GM12891 (cell line): ENCODE data around the gene DDC.

Experiments used
- PAX5 ChIP-seq: IDR thresholded peaks from 2 replicates; pipeline ENCODE4 v1.6.1; 2011; ENCODE audit warnings: low read length, moderate library complexity, mild to moderate bottlenecking; ENCODE audit not compliant: insufficient read depth, severe bottlenecking
- POLR2A ChIP-seq: IDR thresholded peaks from 2 replicates; pipeline ENCODE4 v1.6.1; 2011; ENCODE audit warnings: low read depth, low read length, control low read depth
- POLR2AphosphoS5 ChIP-seq: IDR thresholded peaks from 2 replicates; pipeline ENCODE4 v1.6.1; 2011; ENCODE audit warnings: low read depth, low read length, control low read depth
- SPI1 ChIP-seq: IDR thresholded peaks from 2 replicates; pipeline ENCODE4 v1.6.1; 2011; ENCODE audit warnings: low read depth, low read length, control low read depth
- TAF1 ChIP-seq: IDR thresholded peaks from 2 replicates; pipeline ENCODE4 v1.6.1; 2011; ENCODE audit warnings: low read depth, low read length, control low read depth

- TF ChIP-seq POLR2A = no peak
- no peak for TF ChIP-seq POLR2AphosphoS5
- TF ChIP-seq TAF1 = no peak
- TF ChIP-seq PAX5 = no peak
- no peak for TF ChIP-seq SPI1
Observed at GRCh38 chr7:50509459-50509858, 55.7 kb downstream of the DDC start.
